Stromal cell of bone marrow (primary cell): Measurements from ENCODE around the gene HSD17B8.

Experiments used
- DNase-seq: peaks from one replicate; pipeline ENCODE4 v3.0.0-alpha.2; 2012; ENCODE audit warnings: low read depth

The HSD17B8 gene

GRCh38 chr6:33204415-33205190 is at the start of gene HSD17B8:
Gene HSD17B8 (plus strand): TSS chr6:33204655. CDS start chr6:33204669, 14 bp downstream.
- peak; percentile 79 for DNase-seq

GRCh38 chr6:33156561-33156960 is 47.9 kb upstream of the HSD17B8 start:
- no peak for DNase-seq

GRCh38 chr6:33156964-33157363 is 47.5 kb upstream of the HSD17B8 start:
- no peak for DNase-seq

- no peak for DNase-seq
These were observed 44.4 kb upstream of the HSD17B8 start for GRCh38 chr6:33160096-33160495.

DNA sequence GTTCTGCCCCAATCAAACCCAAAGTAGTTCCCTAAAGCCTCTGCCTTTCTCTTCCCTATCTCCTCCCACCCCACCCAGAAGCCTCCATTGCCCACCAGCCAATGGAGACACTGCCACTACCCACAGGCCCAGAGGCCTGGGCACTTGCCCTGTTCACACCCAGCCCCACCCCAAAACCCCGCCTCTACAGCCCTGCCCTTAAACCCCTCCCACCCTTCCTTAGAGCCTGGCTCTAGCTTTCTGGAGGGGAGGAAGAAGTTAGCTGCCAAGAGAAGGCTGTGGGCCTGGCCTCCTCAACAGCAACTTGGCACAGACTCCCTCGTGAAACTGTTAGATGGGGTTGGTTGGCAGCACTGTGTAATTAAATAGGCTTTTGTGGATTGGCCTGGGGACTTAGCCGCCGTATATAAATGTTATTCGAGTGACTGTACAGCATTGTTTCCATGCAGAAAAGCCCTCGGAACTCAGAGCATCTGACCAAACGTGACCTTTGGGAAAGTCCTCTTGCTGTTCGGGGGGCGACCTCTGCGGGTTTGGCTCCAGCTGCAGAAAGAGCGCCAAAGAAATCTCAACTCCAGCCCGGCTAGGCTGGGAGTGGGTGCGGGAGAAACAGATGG is 43.6 kb upstream of the HSD17B8 start:
- DNase-seq = peak; percentile 96

DNA sequence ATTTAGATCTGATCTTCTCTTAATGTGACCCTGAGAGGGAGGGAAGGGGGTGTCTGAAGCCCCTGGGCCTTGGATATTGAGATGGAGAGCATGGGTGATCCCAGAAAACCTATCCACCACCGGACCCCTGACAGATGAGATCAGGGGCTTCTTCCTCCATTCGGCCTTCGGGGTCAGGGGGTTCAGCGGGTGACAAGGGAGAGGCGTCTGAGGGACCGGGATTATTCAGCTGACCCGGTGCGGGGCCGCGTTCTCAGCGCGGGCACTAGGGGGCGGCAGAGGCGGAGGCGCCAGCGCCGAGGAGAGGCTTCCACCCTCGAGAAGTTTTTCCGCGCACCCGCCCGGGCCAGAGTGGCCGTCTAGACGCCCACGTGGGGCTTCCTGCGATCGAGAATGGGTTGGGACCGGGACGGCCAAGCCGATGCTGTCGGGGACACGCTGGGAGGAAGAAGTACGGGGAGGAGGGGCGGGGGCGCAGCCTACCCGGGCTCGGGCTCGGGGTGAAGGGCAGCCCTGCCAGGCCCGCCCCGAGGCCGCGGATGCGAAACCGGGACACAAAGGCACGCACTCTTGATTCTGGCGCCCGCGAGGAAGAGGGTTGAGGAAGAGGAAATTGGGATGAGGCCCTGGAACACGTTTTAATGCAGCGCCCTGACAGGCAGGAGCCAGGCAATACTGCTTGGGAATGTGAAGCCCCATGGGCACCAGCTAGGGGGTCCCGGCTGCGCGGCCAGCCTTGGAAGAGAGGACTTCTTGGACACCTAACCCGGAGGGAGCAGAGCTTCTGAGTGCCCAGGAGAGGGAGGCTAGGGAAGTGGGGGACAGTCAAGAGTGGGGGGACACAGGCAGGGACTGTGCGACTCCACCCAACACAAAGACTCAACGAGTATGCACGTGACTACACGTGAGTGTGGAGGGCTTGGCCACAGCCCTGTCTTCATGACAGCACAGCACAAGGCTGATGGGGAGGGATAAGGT is 42.8 kb upstream of the HSD17B8 start:
- DNase-seq = peak; percentile 47

- DNase-seq = no peak
These were observed 40.9 kb upstream of the HSD17B8 start for GRCh38 chr6:33163540-33163939.

DNA sequence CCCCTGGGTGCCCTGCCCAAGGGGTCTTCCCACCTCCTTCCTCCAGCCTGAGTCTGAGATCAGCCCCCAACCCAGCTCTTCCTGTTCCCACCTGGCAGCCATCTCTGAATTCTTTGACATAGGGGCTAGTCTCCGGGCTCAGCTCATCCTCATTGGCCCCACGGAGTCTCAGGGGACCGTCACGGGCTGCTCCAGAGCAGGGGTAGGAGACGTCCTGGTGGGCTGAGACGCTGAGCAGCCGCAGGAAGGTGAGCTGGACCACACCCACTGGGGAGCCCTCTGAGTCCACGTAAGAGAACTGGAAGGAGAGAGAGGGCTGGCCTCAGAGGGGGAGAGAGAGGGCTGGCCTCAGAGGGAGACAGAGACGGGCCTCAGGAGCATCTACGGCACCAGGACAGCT is 40.3 kb upstream of the HSD17B8 start:
- no peak for DNase-seq

DNA sequence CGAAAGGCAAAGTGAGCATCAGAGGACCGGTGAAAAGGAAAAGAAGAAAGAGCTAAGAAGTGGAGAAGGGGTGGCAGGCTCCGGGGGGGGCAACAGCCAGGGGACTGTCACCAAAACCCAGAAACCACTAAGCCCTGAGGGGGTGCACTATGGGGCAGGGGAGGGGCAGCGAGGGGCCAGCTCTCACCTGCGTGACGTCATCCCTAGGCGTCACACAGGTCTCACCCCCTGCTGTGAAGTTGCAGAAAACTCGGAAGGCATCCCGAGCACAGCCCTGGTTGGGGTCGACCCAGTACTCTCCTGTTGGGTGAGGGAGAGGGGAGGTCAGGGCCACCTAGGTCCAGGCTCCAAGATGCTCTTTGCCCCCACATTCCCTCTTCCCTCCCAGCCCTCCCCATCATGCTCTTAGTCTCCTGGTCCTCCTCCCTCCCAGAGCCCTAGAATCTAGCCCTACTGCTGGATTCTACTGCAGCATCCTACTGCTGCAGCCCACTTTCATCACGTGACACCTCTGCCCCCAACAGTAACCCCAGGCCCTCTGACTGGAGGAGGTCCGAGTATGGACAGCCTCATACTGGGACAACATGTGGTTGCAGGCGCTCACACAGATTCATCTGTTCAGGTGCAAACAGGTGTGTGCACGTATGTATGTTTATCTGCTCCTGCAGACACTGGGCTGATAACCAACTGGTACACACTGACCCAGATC is 39.6 kb upstream of the HSD17B8 start:
- no peak for DNase-seq

DNA sequence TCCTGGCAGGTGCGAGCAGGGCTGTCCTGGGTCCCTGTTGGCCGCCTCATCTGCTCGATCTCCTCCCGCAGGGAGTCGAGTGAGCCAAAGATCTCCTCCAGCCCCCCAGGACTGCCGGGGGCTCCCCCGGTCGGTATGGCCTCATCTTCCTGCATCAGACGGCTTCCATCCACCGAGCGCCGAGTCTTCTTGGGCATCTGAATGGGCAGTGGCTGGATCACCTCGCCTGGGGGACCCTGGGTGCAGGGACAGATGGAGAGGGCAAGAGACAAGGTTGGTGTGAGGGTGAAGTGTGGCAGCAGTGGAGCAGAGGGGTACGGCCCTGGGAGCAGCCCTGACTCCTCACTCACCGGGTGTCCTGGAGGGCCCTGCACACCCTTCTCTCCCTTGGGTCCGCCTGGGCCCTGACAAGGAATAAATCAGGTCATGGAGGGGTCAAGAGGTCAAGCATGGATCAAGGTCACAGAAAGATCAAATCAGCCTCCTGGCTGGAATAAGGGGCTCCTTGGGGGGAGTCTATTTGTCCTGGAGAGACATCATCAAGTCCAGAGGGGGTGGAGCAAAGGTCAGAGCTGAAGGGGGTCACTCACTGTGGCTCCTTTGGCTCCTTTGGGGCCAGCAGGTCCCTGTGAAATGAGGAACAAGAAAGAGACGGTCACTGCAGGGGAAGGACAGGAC is 38.7 kb upstream of the HSD17B8 start:
- DNase-seq = no peak

DNA sequence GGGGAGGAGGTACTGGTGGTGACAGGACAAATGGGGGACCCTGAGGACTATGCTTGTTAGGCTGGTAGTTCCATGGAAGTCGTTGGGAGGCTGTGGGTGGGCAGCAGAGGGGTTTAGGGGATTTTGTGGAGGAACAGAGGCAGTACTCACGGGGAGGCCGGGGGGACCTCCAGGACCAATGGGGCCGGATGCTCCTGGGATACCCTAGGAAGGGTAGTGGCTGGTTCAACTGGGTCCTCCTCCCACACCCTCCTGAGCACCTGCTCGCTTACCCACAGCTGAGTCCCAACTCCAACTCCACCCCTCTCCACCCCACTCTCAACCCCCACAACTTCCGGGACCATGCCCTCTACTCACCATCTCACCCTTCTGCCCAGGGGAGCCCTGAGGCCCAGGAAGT is 38.1 kb upstream of the HSD17B8 start:
- DNase-seq = no peak

DNA sequence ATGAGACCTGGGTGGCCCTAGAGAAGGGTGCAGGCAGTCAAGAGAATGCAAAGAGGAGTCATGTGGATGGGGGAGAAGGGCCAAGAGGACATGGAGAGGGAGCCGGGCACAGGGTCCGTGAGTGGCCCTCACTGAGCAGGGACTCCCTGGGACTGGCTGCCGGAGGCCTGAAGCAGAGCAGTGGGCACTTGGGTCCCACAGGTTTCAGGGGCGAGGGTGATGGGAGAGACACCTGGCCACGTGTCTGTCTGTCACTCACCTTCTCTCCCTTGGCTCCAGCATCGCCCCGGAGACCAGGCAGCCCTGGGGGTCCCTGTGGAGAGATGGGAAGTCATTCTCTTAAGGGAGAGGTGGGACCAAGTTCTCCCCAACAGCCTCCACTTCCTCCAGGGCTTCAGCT is 37.6 kb upstream of the HSD17B8 start:
- DNase-seq = no peak

- DNase-seq = no peak
These were observed 36.8 kb upstream of the HSD17B8 start for GRCh38 chr6:33167374-33168283.

GRCh38 chr6:33168284-33168601 is 36.2 kb upstream of the HSD17B8 start:
- DNase-seq = no peak

DNA sequence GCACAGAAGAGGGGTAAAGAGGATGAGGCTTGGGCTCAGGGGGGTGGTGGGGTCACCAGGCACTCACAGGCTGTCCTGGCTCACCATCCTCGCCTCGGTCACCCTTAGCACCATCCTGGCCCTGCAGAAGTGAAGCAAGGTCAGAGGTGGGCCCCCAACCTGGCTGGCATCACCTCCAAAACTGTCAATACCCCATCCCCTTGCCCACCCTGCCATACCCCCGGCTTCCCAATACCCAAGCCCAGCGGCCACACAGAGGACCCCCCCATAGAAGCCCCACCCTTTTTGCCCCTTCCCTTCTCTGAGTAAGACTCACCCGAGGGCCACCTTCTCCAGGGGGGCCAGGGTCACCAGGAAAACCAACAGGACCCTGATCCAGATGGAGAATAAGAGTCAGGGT is 35.8 kb upstream of the HSD17B8 start:
- DNase-seq = no peak

DNA sequence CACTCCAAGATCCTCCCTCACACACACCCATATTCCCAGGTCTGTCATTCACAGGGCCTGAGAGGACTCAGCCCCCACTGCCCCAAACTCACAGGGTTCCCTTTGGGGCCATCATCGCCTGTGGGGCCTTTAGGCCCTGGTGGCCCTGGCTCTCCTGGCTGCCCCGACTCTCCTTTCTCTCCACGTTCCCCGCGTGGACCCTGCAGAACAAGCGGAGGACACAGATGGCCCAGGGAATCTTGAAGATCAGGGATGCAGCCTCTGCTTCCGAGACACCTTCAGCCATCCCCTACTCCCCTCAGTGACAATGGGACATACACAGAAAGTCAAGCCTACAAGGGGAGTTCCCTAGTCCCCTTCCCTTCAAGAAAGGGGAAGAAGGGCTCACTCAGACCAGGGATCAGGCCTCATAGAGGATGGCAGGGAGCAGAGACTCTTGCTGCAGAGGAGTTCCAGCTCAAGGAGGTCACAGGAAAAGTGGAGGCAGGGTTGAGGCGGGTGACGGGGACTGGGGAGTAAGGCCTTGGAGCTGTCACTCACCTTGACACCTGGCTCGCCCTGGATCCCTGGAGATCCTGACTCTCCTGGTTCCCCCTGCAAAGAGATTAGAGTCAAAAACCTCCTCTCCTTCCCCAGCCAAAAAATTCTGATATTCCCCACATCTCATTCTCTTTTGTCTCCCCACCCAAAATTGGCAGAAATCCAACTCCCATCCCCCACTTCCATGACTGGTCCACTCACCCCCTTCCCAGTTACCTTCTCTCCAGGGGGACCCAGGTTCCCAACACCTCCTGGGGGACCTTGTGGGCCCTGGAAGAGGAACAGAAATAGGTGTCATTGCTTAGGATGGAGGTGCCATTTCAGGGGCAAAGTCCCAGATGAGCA is 34.9 kb upstream of the HSD17B8 start:
- DNase-seq = no peak

GRCh38 chr6:33170176-33171015 is 34.1 kb upstream of the HSD17B8 start:
- no peak for DNase-seq
